Kidney epithelial cell (primary cell): ENCODE measurements around the gene LRFN2. TPM values are rescaled to one million over a fixed set of nuclear protein-coding genes. Genes with fewer than 3 reads are reported as not detected.

ENCODE experiments used
- DNase-seq: peaks from one replicate; pipeline ENCODE4 v3.0.0-alpha.2; 2010; ENCODE audit warnings: low read depth
- H3K27me3 ChIP-seq: 2 replicates; pipeline ENCODE4 v1.6.0; 2011; ENCODE audit warnings: low read length; ENCODE audit not compliant: control insufficient read depth, insufficient read depth
- H3K36me3 ChIP-seq: 2 replicates; pipeline ENCODE4 v1.5.1; 2011; ENCODE audit warnings: low read length; ENCODE audit not compliant: control insufficient read depth, insufficient read depth
- H3K4me3 ChIP-seq: 2 replicates; pipeline ENCODE4 v1.5.1; 2011; ENCODE audit warnings: low read depth, mild to moderate bottlenecking, control low read depth, low read length
- CTCF ChIP-seq: IDR thresholded peaks from 2 replicates; pipeline ENCODE4 v1.5.1; 2011; ENCODE audit warnings: mild to moderate bottlenecking, moderate library complexity, low read length, control low read depth, inconsistent platforms; ENCODE audit not compliant: insufficient read depth, poor library complexity, severe bottlenecking
- total RNA-seq: library from RNA; depleted of rRNA; stranded (reverse); fragments of >200 nt; gene quantifications from 2 replicates; pipeline ENCODE4 v1.2.3, GENCODE V29; 2015

The LRFN2 gene
- total RNA-seq, 1 donor from 2014 or later: not detected

DNA sequence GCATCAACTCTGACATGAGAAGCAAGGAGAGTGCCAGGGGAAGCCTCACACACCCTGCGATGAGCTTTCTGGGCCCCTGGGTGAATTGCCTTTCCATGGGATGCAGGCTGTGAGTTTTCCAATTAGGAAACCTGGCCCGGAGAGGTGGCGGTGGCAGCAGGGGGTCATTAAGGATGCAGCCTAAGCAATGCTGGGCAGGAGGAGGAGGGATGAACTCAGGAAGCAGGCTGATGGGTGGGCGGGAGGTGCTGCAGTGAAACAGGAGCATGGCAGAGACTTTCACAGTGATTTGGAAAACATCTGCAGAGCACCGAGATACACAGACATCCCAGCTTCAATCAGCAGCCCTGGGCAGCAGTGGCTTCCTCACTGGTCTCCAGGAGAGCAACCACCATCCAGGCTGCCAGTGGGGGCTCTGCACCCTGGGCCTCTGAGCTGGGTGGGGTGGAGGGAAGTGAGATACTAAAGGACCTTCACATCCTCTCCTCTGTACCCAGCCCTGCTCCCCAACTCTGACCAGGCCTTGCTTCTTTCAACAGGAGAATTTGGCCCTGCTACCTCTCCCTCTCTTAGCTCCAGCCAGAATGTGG lies 44.9 kb downstream of the LRFN2 start:
- DNase-seq: no peak
- TF ChIP-seq CTCF: no peak
- H3K4me3 ChIP-seq: no peak overlapping the region
- no peaks in the 10 kb centered on the region for H3K36me3 ChIP-seq
- H3K27me3 ChIP-seq: no peaks in the 10 kb centered on the region

GRCh38 chr6:40541556-40542174 lies 45.5 kb downstream of the LRFN2 start:
- H3K4me3 ChIP-seq: no peak overlapping the region
- no peak for DNase-seq
- TF ChIP-seq CTCF: no peak
- no peaks in the 10 kb centered on the region for H3K36me3 ChIP-seq
- no peaks in the 10 kb centered on the region for H3K27me3 ChIP-seq

- no peak overlapping the region for H3K4me3 ChIP-seq
- H3K27me3 ChIP-seq: no peaks in the 10 kb centered on the region
- no peak for DNase-seq
- no peak for TF ChIP-seq CTCF
- no peaks in the 10 kb centered on the region for H3K36me3 ChIP-seq
These were observed 46.4 kb downstream of the LRFN2 start for GRCh38 chr6:40540790-40541189.

DNA sequence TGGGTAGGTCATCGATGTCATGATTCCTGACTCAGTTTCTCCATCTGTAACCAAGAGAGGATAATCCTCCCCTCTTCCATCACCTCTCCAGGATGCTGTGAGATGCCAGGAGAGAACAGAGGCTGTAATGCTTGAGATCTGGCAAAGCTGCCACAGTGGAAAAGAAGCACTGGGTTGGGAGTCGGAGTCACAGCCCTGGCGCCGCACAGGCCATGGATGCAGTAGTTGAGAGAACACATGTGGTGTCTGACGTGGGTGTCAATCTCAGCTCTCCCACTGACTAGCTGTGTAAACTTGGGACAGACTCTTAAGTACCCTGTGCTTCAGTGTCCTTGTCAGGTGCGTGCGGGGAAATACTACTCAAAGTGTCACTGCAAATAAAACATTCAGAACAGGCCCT lies 47.3 kb downstream of the LRFN2 start:
- H3K4me3 ChIP-seq: no peak overlapping the region
- no peak for DNase-seq
- H3K36me3 ChIP-seq: no peaks in the 10 kb centered on the region
- no peak for TF ChIP-seq CTCF
- no peaks in the 10 kb centered on the region for H3K27me3 ChIP-seq

- Histone ChIP-seq H3K4me3 (no peak overlapping the region), H3K36me3 (no peaks in the 10 kb centered on the region), H3K27me3 (no peaks in the 10 kb centered on the region)
- TF ChIP-seq CTCF: no peak
- no peak for DNase-seq
These were observed 48.6 kb downstream of the LRFN2 start for GRCh38 chr6:40538556-40538955.

GRCh38 chr6:40537446-40537845 lies 49.7 kb downstream of the LRFN2 start:
- H3K27me3 ChIP-seq: no peaks in the 10 kb centered on the region

More at GRCh38 chr6:40537446-40537845, 49.7 kb downstream of the LRFN2 start:
- no peak for TF ChIP-seq CTCF
- H3K36me3 ChIP-seq: no peaks in the 10 kb centered on the region
- DNase-seq: no peak
- no peak overlapping the region for H3K4me3 ChIP-seq
